Esophagus squamous epithelium (tissue), 5 donors: ENCODE results near the gene ZBTB24. TPM values are rescaled to one million over a fixed set of nuclear protein-coding genes. Genes with fewer than 3 reads are reported as not detected.
A peak's percentile ranks its signal among the peaks of the same experiment; 100 is the strongest.
"Not testable (repeated sequence)": the region's sequence is repeated elsewhere in the genome, so short reads cannot be mapped to it uniquely, and the experiment has no call there.

ENCODE experiments used
- DNase-seq: peaks from one replicate; lab custom pipeline; 2025; lab: John Stamatoyannopoulos, UW
- H3K27ac ChIP-seq, 4 donors: fragments of 200-600 bp; sonication (generic); one replicate each; pipeline ENCODE4 v1.5.1; 2016 to 2019; ENCODE audit warnings: mild to moderate bottlenecking in 1 of 4
- H3K27me3 ChIP-seq, 4 donors: fragments of 200-600 bp; sonication (generic); 1 replicate in 3 of 4; 2 replicates in 1 of 4; pipeline versions ENCODE4 v1.5.1 to v1.6.0; 2017 to 2021; ENCODE audit warnings: antibody characterized with exemption in 1 of 4
- H3K36me3 ChIP-seq, 3 donors: fragments of 200-600 bp; sonication (generic); one replicate each; pipeline ENCODE4 v1.5.1; 2016 to 2019
- H3K4me1 ChIP-seq, 3 donors: fragments of 200-600 bp; sonication (generic); one replicate each; pipeline ENCODE4 v1.5.1; 2017 to 2019
- H3K4me3 ChIP-seq, 4 donors: fragments of 200-600 bp; sonication (generic); 1 replicate in 3 of 4; 2 replicates in 1 of 4; pipeline ENCODE4 v1.5.1; 2016 to 2019; ENCODE audit warnings: mild to moderate bottlenecking in 2 of 4, moderate library complexity in 1 of 4
- H3K9me3 ChIP-seq, 3 donors: fragments of 200-600 bp; sonication (generic); one replicate each; pipeline ENCODE4 v1.5.1; 2016 to 2019
- CTCF ChIP-seq, 6 experiments: fragments of 450-650 bp in 4 of 6; fragments of 200-600 bp in 2 of 6; sonication (generic) in 2 of 6; IDR thresholded peaks; one replicate each; pipeline ENCODE4 v1.5.1; 2016 to 2019; ENCODE audit warnings: antibody characterized with exemption in 6 of 6, mild to moderate bottlenecking in 4 of 6, moderate library complexity in 4 of 6
- POLR2A ChIP-seq, 4 donors: fragments of 450-650 bp; IDR thresholded peaks; one replicate each; pipeline ENCODE4 v1.6.1; 2017; ENCODE audit warnings: antibody characterized with exemption in 4 of 4, mild to moderate bottlenecking in 4 of 4, moderate library complexity in 3 of 4
- WGBS, 2 donors: methylation state at CpG; one replicate each; pipeline ENCODE4 v1.1.5; 2018; 5-methylcytosine and 5-hydroxymethylcytosine counted together
- intact Hi-C: fragments of 100-400 bp; cut with DNase I; formaldehyde crosslinking; loops from one replicate; pipeline ENCODE4 v1.15.0; 2022
- total RNA-seq, 4 donors: library from RNA; depleted of rRNA; stranded (reverse); fragments of >200 nt; gene quantifications; one replicate each; pipeline ENCODE4 v1.1.0, GENCODE V29; 2016
- donor health status: DM: yes; HTN: yes; CAD: no.

ZBTB24 gene
- total RNA-seq, 4 donors from 2014 or later: 3.9 to 8.4 (median 7.0) TPM

GRCh38 chr6:109461733-109462526 lies 21.1 kb downstream of the ZBTB24 start:
- intact Hi-C loops: no loop called here
- WGBS, 2 donors: 60 to 79% methylated on average over 1 of the region's 1 CpG
- no peak for DNase-seq
- Histone ChIP-seq H3K36me3 (peaks cover 0 to 58% (median 23%) of the 10 kb centered on the region in 3 donors), H3K27ac (peak overlapping the region in 3 of 4 donors; percentile 7 to 55 (median 51)), H3K9me3 (no peaks in the 10 kb centered on the region), H3K27me3 (no peaks in the 10 kb centered on the region), H3K4me3 (no peak overlapping the region), H3K4me1 (peaks cover 1 to 29% (median 9%) of the 10 kb centered on the region in 3 donors)
- TF ChIP-seq CTCF (IDR thresholded peaks at IDR 0.05) (no peak), POLR2A (IDR thresholded peaks at IDR 0.05) (no peak)

GRCh38 chr6:109461205-109461604 lies 21.8 kb downstream of the ZBTB24 start:
- WGBS, 2 donors: 100% methylated on average over 1 of the region's 1 CpG
- intact Hi-C loops, DNase-seq, H3K9me3 ChIP-seq, H3K4me3 ChIP-seq, H3K27me3 ChIP-seq: not testable (repeated sequence)
- Histone ChIP-seq H3K36me3 (peaks cover 0 to 50% (median 21%) of the 10 kb centered on the region in 3 donors), H3K4me1 (peaks cover 9 to 36% (median 16%) of the 10 kb centered on the region in 3 donors), H3K27ac (peak overlapping the region in 2 of 4 donors; percentile 51 to 55)

GRCh38 chr6:109460161-109460829 lies 22.7 kb downstream of the ZBTB24 start:
- intact Hi-C loops: no loop called here
- Histone ChIP-seq H3K4me3 (no peak overlapping the region), H3K9me3 (no peaks in the 10 kb centered on the region), H3K36me3 (peaks cover 0 to 41% (median 12%) of the 10 kb centered on the region in 3 donors), H3K27me3 (no peaks in the 10 kb centered on the region), H3K27ac (no peak overlapping the region), H3K4me1 (peaks cover 17 to 45% (median 19%) of the 10 kb centered on the region in 3 donors)
- no peak for DNase-seq
- WGBS, 2 donors: 75 to 77% methylated on average over 3 of the region's 3 CpGs
- TF ChIP-seq POLR2A (IDR thresholded peaks at IDR 0.05) (no peak), CTCF (IDR thresholded peaks at IDR 0.05) (no peak)

DNA sequence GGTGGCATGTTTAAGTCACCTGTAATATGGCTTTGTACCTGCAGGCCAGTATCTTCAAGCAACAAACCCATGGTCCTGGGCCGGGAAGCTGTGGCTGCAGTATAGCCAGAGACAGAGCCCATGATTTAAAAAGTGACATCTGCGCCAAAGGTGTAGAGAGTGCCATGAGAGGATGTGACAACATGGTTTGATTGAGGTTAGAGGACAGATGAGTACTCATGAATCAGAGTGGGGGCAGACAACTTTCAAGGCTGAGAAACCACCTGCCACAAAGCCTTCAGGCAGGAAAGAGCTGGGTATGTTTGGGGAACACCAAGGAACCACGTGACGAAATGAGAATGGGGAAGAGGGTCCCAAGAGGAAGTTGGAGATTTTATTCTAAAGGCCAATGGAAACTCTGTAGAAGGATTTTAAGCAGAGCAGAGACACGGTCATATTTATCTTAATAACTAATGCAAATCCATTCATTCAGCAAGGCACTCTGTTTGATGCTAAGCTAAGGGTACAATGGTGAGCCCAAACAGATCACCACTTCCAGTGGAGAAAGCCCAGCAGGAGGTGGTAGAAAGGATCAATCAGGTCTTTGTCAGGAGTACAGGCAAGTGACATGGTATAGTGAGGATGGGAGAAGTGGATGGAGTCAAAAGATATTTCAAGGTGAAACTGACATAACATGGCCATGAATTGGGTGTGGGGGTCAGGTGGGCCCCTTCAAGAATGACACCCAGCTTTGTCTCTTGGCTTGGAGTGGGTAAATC lies 24.1 kb downstream of the ZBTB24 start:
- Histone ChIP-seq H3K4me1 (peaks cover 27 to 59% (median 29%) of the 10 kb centered on the region in 3 donors), H3K9me3 (no peaks in the 10 kb centered on the region), H3K27ac (peak overlapping the region in 1 of 4 donors; percentile 83), H3K4me3 (no peak overlapping the region), H3K27me3 (no peaks in the 10 kb centered on the region), H3K36me3 (peaks cover 0 to 29% (median 11%) of the 10 kb centered on the region in 3 donors)
- intact Hi-C loops: no loop called here
- no peak for TF ChIP-seq CTCF (IDR thresholded peaks at IDR 0.05)
- TF ChIP-seq POLR2A (IDR thresholded peaks at IDR 0.05): no peak
- no peak for DNase-seq
- 66 to 78% methylated on average over 4 to 5 of the region's 5 CpGs for WGBS, 2 donors

DNA sequence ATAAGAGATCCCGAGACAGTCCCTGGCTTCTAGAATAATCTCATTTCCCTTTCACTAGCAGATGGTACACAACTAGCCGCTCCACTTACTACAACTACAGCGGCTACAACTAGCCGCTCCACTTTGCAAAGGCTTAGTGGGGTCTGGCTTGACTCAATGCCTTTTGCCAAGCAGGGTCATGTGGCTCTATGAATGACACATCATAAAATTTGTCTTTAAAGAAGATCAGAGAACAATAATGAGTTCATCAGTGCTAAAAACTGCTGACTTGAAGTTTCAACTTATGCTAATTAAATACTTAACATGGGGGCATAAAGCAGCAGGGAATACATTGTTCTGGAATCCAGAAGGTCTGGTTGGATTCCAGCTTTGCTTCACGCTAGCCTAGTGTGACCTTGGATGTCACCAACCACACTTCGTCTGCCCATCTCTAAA lies 25.4 kb downstream of the ZBTB24 start:
- H3K4me1 ChIP-seq: peaks cover 31 to 71% (median 34%) of the 10 kb centered on the region in 3 donors
- H3K27me3 ChIP-seq: no peaks in the 10 kb centered on the region
- no peak for DNase-seq
- H3K4me3 ChIP-seq: no peak overlapping the region
- peak overlapping the region; percentile 72 to 92 (median 87) for H3K27ac ChIP-seq
- intact Hi-C loops: no loop called here
- 75 to 83% methylated on average over 6 of the region's 6 CpGs for WGBS, 2 donors
- TF ChIP-seq POLR2A (IDR thresholded peaks at IDR 0.05): no peak
- TF ChIP-seq CTCF (IDR thresholded peaks at IDR 0.05): no peak
- peaks cover 0 to 16% (median 6%) of the 10 kb centered on the region in 3 donors for H3K36me3 ChIP-seq
- H3K9me3 ChIP-seq: no peaks in the 10 kb centered on the region
